Neural progenitor cell (in vitro differentiated cells): ENCODE measurements around the gene FAAP100. TPM values are rescaled to one million over a fixed set of nuclear protein-coding genes. Genes with fewer than 3 reads are reported as not detected.

Source experiments
- DNase-seq: peaks from one replicate; pipeline ENCODE4 v3.0.0-alpha.2; 2016; ENCODE audit warnings: low spot score
- H2AFZ ChIP-seq: fragments of 200-600 bp; sonication (generic); replicated peaks from 2 replicates; pipeline ENCODE4 v1.6.1; 2016; ENCODE audit warnings: antibody characterized with exemption
- H3F3A ChIP-seq: fragments of 200-600 bp; sonication (generic); 2 replicates; pipeline ENCODE4 v1.6.1; 2016; ENCODE audit warnings: antibody characterized with exemption, low read depth
- H3K27ac ChIP-seq: fragments of 200-600 bp; sonication (generic); 2 replicates; pipeline ENCODE4 v1.5.1; 2016; ENCODE audit warnings: mild to moderate bottlenecking
- H3K27me3 ChIP-seq: fragments of 200-600 bp; sonication (generic); 2 replicates; pipeline ENCODE4 v1.6.1; 2016; ENCODE audit warnings: mild to moderate bottlenecking, moderate library complexity
- H3K36me3 ChIP-seq: fragments of 200-600 bp; sonication (generic); 2 replicates; pipeline ENCODE4 v1.5.1; 2016
- H3K4me1 ChIP-seq: fragments of 200-600 bp; sonication (generic); 2 replicates; pipeline ENCODE4 v1.6.1; 2016; ENCODE audit warnings: mixed run types
- H3K4me2 ChIP-seq: fragments of 200-600 bp; sonication (generic); 2 replicates; pipeline ENCODE4 v1.6.1; 2016
- H3K4me3 ChIP-seq: fragments of 200-600 bp; sonication (generic); 2 replicates; pipeline ENCODE4 v1.5.1; 2016
- H3K79me2 ChIP-seq: fragments of 200-600 bp; sonication (generic); 2 replicates; pipeline ENCODE4 v1.6.1; 2016; ENCODE audit warnings: low read depth
- H3K9ac ChIP-seq: fragments of 200-600 bp; sonication (generic); 2 replicates; pipeline ENCODE4 v1.6.1; 2016
- H3K9me3 ChIP-seq: fragments of 200-600 bp; sonication (generic); 2 replicates; pipeline ENCODE4 v1.5.1; 2016; ENCODE audit warnings: low read depth
- H4K20me1 ChIP-seq: fragments of 200-600 bp; sonication (generic); 2 replicates; pipeline ENCODE4 v1.6.1; 2016; ENCODE audit warnings: low read depth
- H3K27ac Mint-ChIP-seq: 3 replicates; pipeline ENCODE4 v1.8.0; 2021; ENCODE audit warnings: mixed read lengths
- H3K27me3 Mint-ChIP-seq: 2 replicates; pipeline ENCODE4 v1.8.0; 2022; ENCODE audit warnings: low read depth, mild to moderate bottlenecking, inconsistent platforms, moderate library complexity, mixed read lengths; ENCODE audit not compliant: insufficient read depth
- H3K36me3 Mint-ChIP-seq: 3 replicates; pipeline ENCODE4 v1.8.0; 2021; ENCODE audit warnings: mixed read lengths
- H3K4me1 Mint-ChIP-seq: 3 replicates; pipeline ENCODE4 v1.8.0; 2021; ENCODE audit warnings: mixed read lengths
- H3K4me3 Mint-ChIP-seq: 3 replicates; pipeline ENCODE4 v1.8.0; 2021; ENCODE audit warnings: mild to moderate bottlenecking, moderate library complexity, mixed read lengths
- H3K9me3 Mint-ChIP-seq: 3 replicates; pipeline ENCODE4 v1.8.0; 2020; ENCODE audit warnings: mixed read lengths
- EZH2 ChIP-seq: fragments of 200-600 bp; sonication (generic); IDR thresholded peaks from 2 replicates; pipeline ENCODE4 v1.6.1; 2017; ENCODE audit warnings: antibody characterized with exemption, mild to moderate bottlenecking, moderate library complexity
- EZH2phosphoT487 ChIP-seq: fragments of 200-600 bp; sonication (generic); IDR thresholded peaks from 2 replicates; pipeline ENCODE4 v1.6.1; 2017; ENCODE audit warnings: antibody characterized with exemption
- total RNA-seq: library from RNA; depleted of rRNA; stranded (reverse); fragments of >200 nt; gene quantifications from 2 replicates; pipeline ENCODE4 v1.2.3, GENCODE V29; 2015; ENCODE audit warnings: low replicate concordance
- TF ChIP-seq, protein P1 (sequence below): fragments of 200-600 bp; sonication (generic); IDR thresholded peaks from 2 replicates; pipeline ENCODE4 v1.5.1; 2017; ENCODE audit warnings: antibody characterized with exemption, mild to moderate bottlenecking

FAAP100 gene
- total RNA-seq, 1 donor from 2014 or later: 9.7 TPM

DNA sequence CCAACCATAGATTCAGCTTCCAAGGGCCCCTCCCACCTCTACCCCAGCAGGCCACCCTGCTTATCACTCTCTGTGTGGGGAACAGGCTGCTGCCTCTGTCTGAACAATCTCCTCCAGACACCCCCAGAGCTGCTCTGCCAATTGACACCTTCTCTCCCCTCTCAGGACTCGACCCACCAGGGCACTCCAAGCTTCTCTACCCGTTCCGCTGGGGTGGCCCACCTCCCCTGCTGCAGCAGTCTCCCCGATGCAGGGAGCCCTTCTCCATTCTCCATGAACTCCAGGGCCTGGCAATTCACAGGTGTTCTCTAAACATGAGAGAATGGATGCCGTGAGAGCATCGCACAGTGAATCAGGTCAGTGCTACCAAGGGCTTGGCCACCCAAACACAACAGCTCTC, 28.3 kb upstream of the FAAP100 start:
- H3K27ac Mint-ChIP-seq: peak overlapping the region; percentile 64
- no peaks in the 10 kb centered on the region for H3K9me3 Mint-ChIP-seq
- H3K4me1 Mint-ChIP-seq: peaks cover 3% of the 10 kb centered on the region
- no peak for DNase-seq
- Histone ChIP-seq H3F3A (no peaks in the 10 kb centered on the region), H3K27me3 (no peaks in the 10 kb centered on the region), H3K4me2 (no peak overlapping the region), H3K36me3 (peaks cover 5% of the 10 kb centered on the region), H3K9me3 (no peaks in the 10 kb centered on the region), H2AFZ (no peak overlapping the region), H3K4me1 (no peaks in the 10 kb centered on the region), H3K9ac (peak overlapping the region; percentile 42), H3K79me2 (no peaks in the 10 kb centered on the region), H3K27ac (no peak overlapping the region), H4K20me1 (peaks cover 5% of the 10 kb centered on the region), H3K4me3 (no peak overlapping the region)
- H3K36me3 Mint-ChIP-seq: peaks cover 22% of the 10 kb centered on the region
- H3K4me3 Mint-ChIP-seq: no peak overlapping the region
- TF ChIP-seq EZH2 (no peak), EZH2phosphoT487 (no peak)
- TF ChIP-seq, protein P1, sequence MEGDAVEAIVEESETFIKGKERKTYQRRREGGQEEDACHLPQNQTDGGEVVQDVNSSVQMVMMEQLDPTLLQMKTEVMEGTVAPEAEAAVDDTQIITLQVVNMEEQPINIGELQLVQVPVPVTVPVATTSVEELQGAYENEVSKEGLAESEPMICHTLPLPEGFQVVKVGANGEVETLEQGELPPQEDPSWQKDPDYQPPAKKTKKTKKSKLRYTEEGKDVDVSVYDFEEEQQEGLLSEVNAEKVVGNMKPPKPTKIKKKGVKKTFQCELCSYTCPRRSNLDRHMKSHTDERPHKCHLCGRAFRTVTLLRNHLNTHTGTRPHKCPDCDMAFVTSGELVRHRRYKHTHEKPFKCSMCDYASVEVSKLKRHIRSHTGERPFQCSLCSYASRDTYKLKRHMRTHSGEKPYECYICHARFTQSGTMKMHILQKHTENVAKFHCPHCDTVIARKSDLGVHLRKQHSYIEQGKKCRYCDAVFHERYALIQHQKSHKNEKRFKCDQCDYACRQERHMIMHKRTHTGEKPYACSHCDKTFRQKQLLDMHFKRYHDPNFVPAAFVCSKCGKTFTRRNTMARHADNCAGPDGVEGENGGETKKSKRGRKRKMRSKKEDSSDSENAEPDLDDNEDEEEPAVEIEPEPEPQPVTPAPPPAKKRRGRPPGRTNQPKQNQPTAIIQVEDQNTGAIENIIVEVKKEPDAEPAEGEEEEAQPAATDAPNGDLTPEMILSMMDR: no peak
- peaks cover 11% of the 10 kb centered on the region for H3K27me3 Mint-ChIP-seq

DNA sequence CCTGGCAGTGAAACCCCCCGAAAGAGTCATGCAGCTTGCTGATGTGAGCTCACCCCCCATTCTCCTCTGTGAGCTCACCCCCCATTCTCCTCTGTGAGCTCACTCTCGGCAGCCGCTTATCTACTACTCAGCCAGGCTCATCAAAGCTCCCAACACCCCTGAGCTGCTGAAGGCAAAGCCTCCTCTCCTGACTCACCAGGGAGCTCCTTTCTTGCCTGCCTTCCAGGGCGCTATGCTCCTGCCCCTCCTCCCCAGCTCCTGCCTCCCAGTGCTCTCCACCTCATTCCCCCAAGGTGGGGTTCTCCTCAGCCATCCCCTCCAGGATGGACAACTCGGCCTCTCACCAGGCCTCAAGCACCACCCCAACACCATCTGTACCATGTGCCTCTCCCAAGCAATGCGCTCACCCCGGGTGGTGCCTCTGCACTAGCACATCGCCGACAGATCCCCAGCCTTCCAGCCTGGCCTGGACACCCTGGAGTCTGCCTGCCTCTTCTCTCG, 27.7 kb upstream of the FAAP100 start:
- Mint-ChIP-seq H3K9me3 (no peaks in the 10 kb centered on the region), H3K27ac (peak overlapping the region; percentile 54), H3K36me3 (peaks cover 22% of the 10 kb centered on the region), H3K4me3 (peak overlapping the region; percentile 1), H3K4me1 (peaks cover 3% of the 10 kb centered on the region), H3K27me3 (peaks cover 9% of the 10 kb centered on the region)
- Histone ChIP-seq H4K20me1 (peaks cover 5% of the 10 kb centered on the region), H3K27ac (no peak overlapping the region), H3K36me3 (peaks cover 5% of the 10 kb centered on the region), H3K9ac (peak overlapping the region; percentile 42), H3K79me2 (no peaks in the 10 kb centered on the region), H3K27me3 (no peaks in the 10 kb centered on the region), H3K4me1 (no peaks in the 10 kb centered on the region), H3K4me2 (no peak overlapping the region), H3F3A (no peaks in the 10 kb centered on the region), H3K9me3 (no peaks in the 10 kb centered on the region), H3K4me3 (no peak overlapping the region), H2AFZ (no peak overlapping the region)
- no peak for TF ChIP-seq EZH2
- no peak for DNase-seq

- Histone ChIP-seq H3F3A (no peaks in the 10 kb centered on the region), H2AFZ (no peak overlapping the region), H3K9ac (no peak overlapping the region), H4K20me1 (peaks cover 7% of the 10 kb centered on the region), H3K9me3 (no peaks in the 10 kb centered on the region), H3K27ac (no peak overlapping the region), H3K4me1 (no peaks in the 10 kb centered on the region), H3K4me2 (no peak overlapping the region), H3K79me2 (no peaks in the 10 kb centered on the region), H3K36me3 (peaks cover 5% of the 10 kb centered on the region), H3K27me3 (no peaks in the 10 kb centered on the region), H3K4me3 (no peak overlapping the region)
- no peak for DNase-seq
- Mint-ChIP-seq H3K27ac (peak overlapping the region; percentile 54), H3K9me3 (no peaks in the 10 kb centered on the region), H3K4me3 (peak overlapping the region; percentile 17), H3K4me1 (peaks cover 3% of the 10 kb centered on the region), H3K27me3 (peaks cover 9% of the 10 kb centered on the region), H3K36me3 (peaks cover 23% of the 10 kb centered on the region)
- TF ChIP-seq EZH2 (no peak), EZH2phosphoT487 (no peak)
- TF ChIP-seq, protein P1: no peak
These were observed 27.1 kb upstream of the FAAP100 start for GRCh38 chr17:81579298-81579697.

DNA sequence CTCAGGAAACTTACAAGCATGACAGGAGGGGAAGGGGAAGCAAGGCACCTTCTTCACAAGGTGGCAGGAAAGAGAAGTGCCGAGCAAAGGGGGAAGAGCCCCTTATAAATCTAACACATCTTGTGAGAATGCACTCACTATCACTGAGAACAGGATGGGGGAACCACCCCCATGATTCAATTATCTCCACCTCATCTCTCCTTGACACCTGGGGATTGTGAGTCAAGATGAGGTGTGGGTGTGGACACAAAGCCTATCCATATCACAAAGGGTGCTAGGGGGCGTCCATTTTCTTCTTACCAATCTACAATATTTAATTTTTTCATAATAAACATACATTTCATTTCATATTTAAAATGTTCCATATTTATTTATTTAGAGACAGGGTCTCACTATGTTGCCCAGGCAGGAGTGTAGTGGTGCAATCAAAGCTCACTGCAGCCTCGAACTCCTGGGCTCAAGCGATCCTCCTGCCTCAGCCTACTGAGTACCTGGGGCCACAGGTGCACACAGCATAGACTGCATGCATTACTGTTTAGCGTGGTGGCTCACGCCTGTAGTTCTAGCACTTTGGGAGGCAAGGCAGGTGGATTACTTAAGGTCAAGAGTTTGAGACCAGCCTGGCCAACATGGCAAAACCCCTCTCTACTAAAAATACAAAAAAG, 26.5 kb upstream of the FAAP100 start:
- peak overlapping the region; percentile 7 for H3K4me3 Mint-ChIP-seq
- no peak overlapping the region for H2AFZ ChIP-seq
- no peaks in the 10 kb centered on the region for H3K27me3 ChIP-seq
- no peaks in the 10 kb centered on the region for H3K9me3 ChIP-seq
- peaks cover 27% of the 10 kb centered on the region for H3K36me3 Mint-ChIP-seq
- peaks cover 9% of the 10 kb centered on the region for H3K27me3 Mint-ChIP-seq
- no peaks in the 10 kb centered on the region for H3K9me3 Mint-ChIP-seq
- no peak overlapping the region for H3K9ac ChIP-seq
- H3K4me3 ChIP-seq: no peak overlapping the region
- H3K27ac Mint-ChIP-seq: no peak overlapping the region
- no peak for DNase-seq
- peaks cover 9% of the 10 kb centered on the region for H4K20me1 ChIP-seq
- H3K4me1 Mint-ChIP-seq: peaks cover 3% of the 10 kb centered on the region
- H3K4me2 ChIP-seq: no peak overlapping the region
- no peaks in the 10 kb centered on the region for H3F3A ChIP-seq
- no peaks in the 10 kb centered on the region for H3K79me2 ChIP-seq
- TF ChIP-seq, protein P1: no peak
- TF ChIP-seq EZH2: no peak
- no peak for TF ChIP-seq EZH2phosphoT487
- H3K4me1 ChIP-seq: no peaks in the 10 kb centered on the region
- no peak overlapping the region for H3K27ac ChIP-seq
- peaks cover 5% of the 10 kb centered on the region for H3K36me3 ChIP-seq
